ENCODE data around the gene GCNA.

Gene GCNA

GRCh38 chrX:71578253-71579135 is at the start of gene GCNA:
TSS of gene GCNA (plus strand) at chrX:71578437. CDS start at chrX:71580822, 2,385 bp downstream.
- Histone ChIP-seq H3K4me3 (ENCODE audit: low read depth, low read length) (no peak within 1 kb of the TSS), H3K27me3 (ENCODE audit: insufficient read depth, low read depth, severe bottlenecking) (peaks cover 6% of the 10 kb centered on the region), H3K9me3 (ENCODE audit: severe bottlenecking) (no peaks in the 10 kb centered on the region), H3K27ac (no peak within 1 kb of the TSS), H3K36me3 (peaks cover 5% of the 10 kb centered on the region)
- no peak for TF ChIP-seq CTCF (IDR thresholded peaks at IDR 0.05; ENCODE audit: low read depth, low read length)
- DNase-seq = no peak

GRCh38 chrX:71532078-71532752 is 46.0 kb upstream of the GCNA start:
- Histone ChIP-seq H3K9me3 (ENCODE audit: severe bottlenecking) (no peaks in the 10 kb centered on the region), H3K27ac (peak overlapping the region; percentile 57), H3K27me3 (ENCODE audit: insufficient read depth, low read depth, severe bottlenecking) (peaks cover 2% of the 10 kb centered on the region), H3K36me3 (no peaks in the 10 kb centered on the region), H3K4me3 (ENCODE audit: low read depth, low read length) (peak overlapping the region; percentile 60)
- DNase-seq = no peak
- no peak for TF ChIP-seq CTCF (IDR thresholded peaks at IDR 0.05; ENCODE audit: low read depth, low read length)

- Histone ChIP-seq H3K27me3 (ENCODE audit: insufficient read depth, low read depth, severe bottlenecking) (peaks cover 8% of the 10 kb centered on the region), H3K36me3 (peaks cover 3% of the 10 kb centered on the region; the same call in 1 of the 2 replicates), H3K4me3 (ENCODE audit: low read depth, low read length) (peak within 1 kb of the TSS; percentile 60), H3K9me3 (ENCODE audit: severe bottlenecking) (no peaks in the 10 kb centered on the region), H3K27ac (peak within 1 kb of the TSS; percentile 89)
- TF ChIP-seq CTCF (IDR thresholded peaks at IDR 0.05; ENCODE audit: low read depth, low read length) = no peak
- peak; percentile 94 for DNase-seq
These were observed 45.3 kb upstream of the GCNA start, which contains the start of gene OGT for GRCh38 chrX:71532753-71533425. TSS of gene OGT (plus strand) at chrX:71533104. CDS start at chrX:71533300, 196 bp downstream.

GRCh38 chrX:71533516-71533850 is 44.8 kb upstream of the GCNA start:
- H3K27ac ChIP-seq = peak overlapping the region; percentile 89
- peaks cover 8% of the 10 kb centered on the region for H3K27me3 ChIP-seq (ENCODE audit: insufficient read depth, low read depth, severe bottlenecking)
- no peak for TF ChIP-seq CTCF (IDR thresholded peaks at IDR 0.05; ENCODE audit: low read depth, low read length)

GRCh38 chrX:71533851-71534561 is 44.2 kb upstream of the GCNA start:
- Histone ChIP-seq H3K4me3 (ENCODE audit: low read depth, low read length) (peak overlapping the region; percentile 60), H3K27me3 (ENCODE audit: insufficient read depth, low read depth, severe bottlenecking) (peaks cover 8% of the 10 kb centered on the region), H3K36me3 (peaks cover 7% of the 10 kb centered on the region), H3K27ac (peak overlapping the region; percentile 89), H3K9me3 (ENCODE audit: severe bottlenecking) (no peaks in the 10 kb centered on the region)
- DNase-seq = peak; percentile 45
- no peak for TF ChIP-seq CTCF (IDR thresholded peaks at IDR 0.05; ENCODE audit: low read depth, low read length)

More at GRCh38 chrX:71533516-71533850, 44.8 kb upstream of the GCNA start:
- peak overlapping the region; percentile 60 for H3K4me3 ChIP-seq (ENCODE audit: low read depth, low read length)
- DNase-seq = no peak
- H3K36me3 ChIP-seq = peaks cover 7% of the 10 kb centered on the region
- no peaks in the 10 kb centered on the region for H3K9me3 ChIP-seq (ENCODE audit: severe bottlenecking)
